ENCODE results near the gene RTL1. TPM values are rescaled to one million over a fixed set of nuclear protein-coding genes. Genes with fewer than 3 reads are reported as not detected.

The RTL1 gene
- total RNA-seq, 2 donors from 2014 or later, result not detected

DNA sequence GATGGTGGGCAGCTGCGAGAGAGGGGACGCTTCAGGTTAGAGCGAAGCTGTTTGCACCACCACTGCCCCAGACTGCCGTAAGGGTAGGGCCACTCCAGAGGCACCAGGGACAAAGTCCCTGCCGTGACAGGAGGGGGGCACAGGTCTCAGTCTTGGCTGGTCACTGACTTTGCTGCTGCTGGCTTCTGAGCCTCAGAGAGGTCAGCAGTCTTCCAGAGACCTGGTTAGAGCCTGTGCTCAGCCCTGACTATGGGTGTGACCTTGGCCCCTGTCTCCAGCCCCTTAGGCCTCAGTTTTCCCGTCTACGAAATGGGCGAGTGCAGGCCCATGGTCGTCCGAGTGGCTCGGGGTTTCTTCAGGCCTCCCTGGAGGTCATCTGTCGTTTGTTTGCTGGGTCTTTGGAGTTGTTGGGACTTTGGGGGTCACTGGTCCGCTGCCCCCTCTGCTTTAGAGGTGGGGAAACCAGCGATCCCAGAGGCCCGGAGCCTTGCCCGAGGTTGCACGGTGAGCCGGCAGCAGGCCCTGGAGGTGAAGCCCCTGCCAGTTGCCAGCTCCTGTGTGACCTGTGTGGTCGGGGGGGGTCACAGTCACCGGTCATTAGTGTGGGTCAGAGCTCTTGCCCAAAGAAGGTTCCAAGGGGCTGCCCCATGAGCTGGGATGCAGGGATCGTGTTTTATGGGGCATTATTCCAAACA lies 62.3 kb downstream of the RTL1 start:
- ATAC-seq, result no peak
- intact Hi-C loops (cut with DNase I), result no loop called here
- no peak for DNase-seq

DNA sequence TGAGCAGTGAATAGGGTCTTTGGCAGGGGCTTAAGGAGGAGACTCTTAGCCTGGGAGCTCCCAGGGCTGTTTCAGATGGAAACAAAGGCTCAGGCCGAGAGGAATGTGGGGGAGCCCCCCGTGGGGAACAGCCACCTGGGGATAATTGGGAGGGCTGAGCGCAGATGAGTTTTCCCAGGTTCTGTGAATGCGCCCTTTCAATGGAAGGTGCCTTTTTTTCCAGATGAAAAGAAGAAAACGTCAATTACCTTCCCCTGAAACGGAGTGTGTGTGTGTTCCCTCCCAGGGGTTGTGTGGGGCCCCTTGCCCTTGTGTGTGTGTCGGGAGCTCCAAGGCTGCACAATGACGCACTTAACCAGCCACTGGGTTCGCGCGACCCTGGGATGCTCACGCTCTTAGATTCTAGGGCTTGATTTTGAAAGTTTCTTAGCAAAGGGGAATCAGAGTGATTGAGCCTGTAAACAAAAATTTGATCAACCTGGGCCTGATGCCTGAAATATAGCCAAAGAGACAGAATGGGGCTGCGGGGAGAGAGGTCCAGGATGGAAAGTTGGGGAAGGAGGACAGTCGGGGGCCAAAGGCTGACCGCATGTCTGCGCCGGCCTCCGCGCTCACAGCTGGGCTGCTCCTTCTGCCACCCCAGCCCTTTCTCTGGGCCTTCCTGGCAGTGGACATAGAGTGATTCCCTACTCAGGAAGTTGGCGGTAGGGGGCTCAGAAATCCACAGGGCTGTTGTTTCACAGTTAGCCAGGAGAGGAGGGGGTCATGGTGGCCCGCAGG lies 63.0 kb downstream of the RTL1 start:
- ATAC-seq, result no peak
- intact Hi-C loops (cut with DNase I), result no loop called here
- DNase-seq, result no peak

DNA sequence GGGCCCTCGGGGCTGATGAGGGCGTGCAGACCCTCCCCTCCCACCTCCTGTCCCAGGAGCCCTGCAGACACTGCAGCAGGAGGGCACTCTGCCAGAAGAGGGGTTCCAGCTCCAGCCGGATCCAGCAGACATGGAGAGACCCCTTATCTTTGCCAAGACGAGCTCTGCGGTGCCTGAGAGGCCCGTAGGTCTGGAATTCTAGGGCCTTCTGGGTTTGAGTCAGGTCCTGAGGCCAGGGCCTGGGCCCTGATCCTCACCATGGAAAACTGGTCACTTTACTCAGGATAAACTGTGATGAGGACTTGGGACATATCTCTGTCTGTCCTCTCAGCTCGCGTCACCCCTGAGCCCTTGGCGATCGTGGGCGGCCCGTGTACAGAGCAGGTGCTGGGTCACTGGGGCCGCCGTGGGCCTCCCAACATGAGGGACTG lies 63.8 kb downstream of the RTL1 start:
- intact Hi-C loops (cut with DNase I), result no loop called here
- DNase-seq (no peak), ATAC-seq (no peak)

DNA sequence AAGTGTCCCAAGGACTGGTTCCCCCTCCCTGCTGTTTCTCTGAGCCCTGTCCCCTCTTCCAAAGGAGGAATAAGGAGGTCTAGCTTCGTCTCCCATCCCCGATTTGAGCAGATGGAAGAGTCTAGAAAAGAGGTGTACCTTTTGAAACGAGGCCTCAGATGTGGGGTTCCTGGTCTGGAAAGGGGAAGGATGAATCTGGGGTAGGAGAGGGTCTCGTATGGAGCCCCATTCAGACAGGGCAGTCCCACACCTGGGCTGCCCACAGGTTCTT lies 64.3 kb downstream of the RTL1 start:
- no peak for DNase-seq
- intact Hi-C loops (cut with DNase I), result no loop called here
- no peak for ATAC-seq

DNA sequence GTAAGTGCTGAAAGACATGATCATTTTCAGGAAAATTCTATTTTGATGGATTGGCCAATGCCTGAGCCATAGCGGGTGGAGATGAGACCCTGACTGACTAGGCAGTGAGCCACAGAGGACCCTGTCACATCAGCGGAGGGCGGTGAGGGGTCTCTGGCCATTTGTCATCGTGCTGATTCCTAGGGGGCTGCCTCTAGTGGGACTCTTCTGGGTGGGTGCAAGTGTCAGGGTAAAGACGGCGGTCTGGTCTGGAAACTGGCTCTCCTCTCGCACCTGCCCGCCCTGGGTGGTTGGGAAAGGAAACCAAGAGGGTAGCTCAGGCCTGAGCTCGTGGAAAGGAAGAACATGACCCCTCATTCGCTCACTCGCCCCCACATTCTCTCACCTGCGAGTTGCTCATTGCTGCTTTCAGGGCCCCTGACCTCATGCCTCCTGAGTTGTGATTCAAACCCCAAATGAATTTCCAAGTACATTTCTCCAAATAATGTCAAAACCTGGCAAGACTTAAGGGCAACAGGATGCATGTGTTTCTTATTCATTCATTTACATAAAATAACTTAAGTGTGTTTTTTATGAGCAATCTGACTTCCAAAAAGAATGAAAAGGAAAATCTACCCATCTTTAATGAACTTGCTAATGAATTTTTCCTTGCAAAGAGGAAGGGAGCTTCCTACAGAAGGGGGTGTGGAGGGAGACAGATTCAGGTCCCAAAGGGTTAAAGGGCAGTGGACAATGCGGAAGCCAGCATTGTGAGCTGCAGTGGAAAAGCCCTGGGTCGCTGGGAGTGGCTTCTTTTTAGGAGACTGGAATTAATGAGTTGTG lies 64.8 kb downstream of the RTL1 start:
- intact Hi-C loops (cut with DNase I), result no loop called here
- no peak for DNase-seq
- no peak for ATAC-seq

DNA sequence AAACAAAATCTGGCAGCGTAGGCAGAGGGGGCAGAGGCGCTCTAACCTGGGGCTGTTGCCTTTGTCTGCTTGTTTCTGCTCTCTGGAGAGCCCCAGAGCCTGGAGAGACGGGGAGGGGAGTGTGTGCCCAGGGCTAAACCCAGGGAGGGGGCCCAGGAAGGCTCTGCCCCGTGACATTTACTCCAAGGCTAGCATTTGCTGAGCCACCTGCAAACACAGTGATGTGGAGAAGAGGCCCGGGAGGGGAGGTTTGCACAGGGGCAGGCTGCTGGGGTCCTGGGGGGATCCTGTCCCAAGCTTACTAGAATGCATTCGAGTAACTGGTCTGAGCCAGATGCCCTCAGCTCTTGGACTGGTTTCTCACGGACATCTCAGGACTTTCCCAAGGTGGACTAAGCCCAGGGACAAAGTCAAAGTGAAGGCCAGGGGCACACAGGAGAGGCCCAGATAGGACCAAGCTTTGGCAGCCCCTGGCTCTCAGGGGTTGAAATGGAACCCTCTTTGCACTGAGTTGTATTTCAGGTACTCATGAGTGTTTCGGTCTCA lies 65.6 kb downstream of the RTL1 start:
- ATAC-seq (no peak), DNase-seq (no peak)
- intact Hi-C loops (cut with DNase I), result no loop called here

DNA sequence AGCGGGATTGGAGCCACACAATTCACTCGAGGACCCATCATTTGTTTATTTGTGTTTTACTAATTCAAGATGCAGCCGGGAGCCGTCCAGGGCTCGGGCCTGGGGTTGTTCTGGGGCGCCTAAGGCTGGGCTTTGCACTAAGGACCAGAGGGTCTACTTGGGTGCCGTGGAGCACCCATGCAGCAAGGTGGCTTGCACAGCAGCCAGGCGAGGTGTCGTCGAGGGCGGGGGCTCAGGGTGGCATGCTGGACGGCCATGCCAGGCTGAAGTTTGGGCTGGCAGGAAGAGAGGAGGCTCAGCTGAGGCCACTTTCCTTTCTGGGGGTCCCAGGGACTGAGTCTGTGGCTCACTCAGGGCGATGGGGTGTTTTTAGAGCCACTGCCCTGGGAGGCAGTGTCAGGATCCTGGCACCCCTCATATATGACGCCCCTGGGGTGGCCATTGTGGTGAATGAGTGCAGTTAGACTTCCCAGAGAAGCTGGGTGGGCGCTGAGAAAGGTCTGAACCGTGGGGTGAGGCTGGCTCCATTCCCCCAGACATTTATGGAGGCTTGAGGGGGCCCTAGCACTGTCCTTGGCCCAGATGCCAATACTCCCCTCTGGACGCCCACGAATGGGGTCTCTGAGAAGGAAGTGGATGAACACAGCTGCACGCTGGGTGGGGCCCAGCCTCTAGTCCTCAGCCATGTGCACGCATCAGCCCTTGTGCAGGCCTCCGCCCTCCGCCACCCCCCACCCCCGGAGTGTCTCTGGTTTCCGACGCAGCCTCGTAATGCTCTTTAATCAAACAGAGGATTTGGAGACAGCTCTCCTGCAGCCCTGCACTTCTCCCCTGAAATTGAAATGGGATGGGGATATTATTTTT lies 66.3 kb downstream of the RTL1 start:
- DNase-seq, result no peak
- no peak for ATAC-seq
- intact Hi-C loops (cut with DNase I), result no loop called here

DNA sequence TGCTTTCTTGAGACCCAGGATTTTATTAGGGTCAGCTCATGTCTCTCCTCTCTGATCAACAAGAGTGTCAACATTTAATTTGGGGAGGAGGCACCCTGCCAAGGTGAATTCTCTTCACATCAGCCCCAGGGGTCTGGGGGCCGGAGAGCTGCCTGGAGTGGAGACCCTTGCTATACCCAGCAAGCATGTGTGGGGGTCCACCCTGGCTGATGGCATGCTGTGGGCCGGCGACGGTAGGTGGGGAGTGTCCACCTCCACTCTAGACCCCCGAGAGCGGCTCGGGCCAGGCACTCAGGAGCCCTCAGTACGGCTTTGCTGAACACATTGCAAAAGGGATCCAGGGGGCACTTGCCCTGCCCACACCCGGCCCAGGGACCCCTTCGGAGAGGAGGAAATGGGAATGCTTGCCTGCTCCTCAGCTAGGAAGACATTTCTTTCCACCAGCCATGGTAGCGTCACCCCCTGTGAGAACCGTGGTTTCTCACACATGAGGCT lies 67.2 kb downstream of the RTL1 start:
- ATAC-seq, result no peak
- intact Hi-C loops (cut with DNase I), result no loop called here

DNA sequence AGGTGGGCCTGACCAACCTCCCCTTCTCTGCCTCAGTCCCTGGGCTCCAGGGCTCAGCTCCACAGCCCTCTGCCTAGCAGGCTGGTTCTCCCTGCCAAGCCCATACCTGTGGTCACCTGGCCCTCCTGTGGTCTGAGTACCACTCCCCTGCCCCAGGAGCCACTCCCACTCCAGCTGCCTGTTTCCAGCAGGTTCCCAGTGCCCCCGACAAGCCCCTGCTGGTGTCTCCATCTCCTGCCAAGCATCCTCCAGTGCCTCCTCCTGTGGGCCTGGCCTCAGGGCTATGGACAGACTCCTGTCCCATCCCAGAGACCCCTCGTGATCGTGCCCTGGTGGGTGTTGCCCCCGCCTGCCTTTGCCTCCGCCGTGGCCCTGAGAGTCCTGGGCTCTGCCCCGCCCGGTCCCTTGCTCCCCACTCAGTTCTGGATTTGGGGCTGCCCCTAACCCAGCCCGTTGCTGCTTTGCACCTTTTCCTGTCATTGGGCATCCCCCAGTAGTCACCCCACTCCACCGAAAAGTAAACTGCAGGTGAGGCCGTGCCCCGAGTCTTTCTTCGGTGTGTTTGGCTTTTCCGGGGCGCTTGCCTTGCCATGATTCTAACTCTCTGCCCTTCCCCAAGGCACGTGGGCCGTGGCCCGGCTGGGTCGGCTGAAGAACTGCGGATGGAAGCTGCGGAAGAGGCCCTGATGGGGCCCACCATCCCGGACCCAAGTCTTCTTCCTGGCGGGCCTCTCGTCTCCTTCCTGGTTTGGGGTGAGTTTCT lies 67.8 kb downstream of the RTL1 start:
- no peak for DNase-seq
- intact Hi-C loops (cut with DNase I), result no loop called here
- ATAC-seq, result no peak

More for the DNA sequence above, 67.2 kb downstream of the RTL1 start:
- no peak for DNase-seq

DNA sequence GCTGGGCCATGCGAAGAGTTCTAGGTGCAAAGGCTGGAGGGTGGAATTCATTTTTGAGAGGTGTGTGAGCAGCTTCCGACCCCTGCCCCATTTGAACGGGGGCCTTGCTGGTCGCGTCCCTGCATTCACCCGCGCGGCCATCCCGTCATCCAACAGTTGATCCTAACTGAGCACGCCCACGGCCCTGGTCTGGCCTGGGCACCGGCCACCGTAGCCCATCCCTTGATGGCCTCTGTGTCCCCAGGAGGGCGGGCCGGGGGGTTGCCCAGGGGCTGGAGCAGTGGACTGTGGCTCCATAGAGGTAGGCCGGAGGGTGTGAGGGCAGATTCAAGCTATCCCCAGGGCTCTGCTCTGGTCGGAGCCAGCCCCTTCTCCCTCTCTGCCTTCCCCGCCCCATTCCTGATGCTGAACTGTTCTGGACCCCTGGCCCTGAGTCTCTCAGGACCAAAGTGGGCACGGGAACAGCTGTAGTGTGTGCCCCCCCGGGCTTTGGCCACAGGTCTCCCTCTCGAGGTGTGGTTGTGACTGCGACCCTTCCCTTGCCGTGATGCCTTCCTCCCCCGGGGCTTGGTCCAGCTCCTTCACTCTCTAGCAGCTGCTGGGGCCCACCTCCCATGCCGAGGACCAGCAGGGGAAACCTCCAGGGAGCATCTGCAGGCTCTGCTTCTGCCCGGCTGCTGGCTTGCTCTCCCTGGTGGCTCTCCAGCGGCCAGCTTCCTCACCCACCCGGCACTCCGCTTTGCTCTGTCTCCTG lies 68.6 kb downstream of the RTL1 start:
- ATAC-seq, result no peak
- no peak for DNase-seq
- intact Hi-C loops (cut with DNase I), result no loop called here

DNA sequence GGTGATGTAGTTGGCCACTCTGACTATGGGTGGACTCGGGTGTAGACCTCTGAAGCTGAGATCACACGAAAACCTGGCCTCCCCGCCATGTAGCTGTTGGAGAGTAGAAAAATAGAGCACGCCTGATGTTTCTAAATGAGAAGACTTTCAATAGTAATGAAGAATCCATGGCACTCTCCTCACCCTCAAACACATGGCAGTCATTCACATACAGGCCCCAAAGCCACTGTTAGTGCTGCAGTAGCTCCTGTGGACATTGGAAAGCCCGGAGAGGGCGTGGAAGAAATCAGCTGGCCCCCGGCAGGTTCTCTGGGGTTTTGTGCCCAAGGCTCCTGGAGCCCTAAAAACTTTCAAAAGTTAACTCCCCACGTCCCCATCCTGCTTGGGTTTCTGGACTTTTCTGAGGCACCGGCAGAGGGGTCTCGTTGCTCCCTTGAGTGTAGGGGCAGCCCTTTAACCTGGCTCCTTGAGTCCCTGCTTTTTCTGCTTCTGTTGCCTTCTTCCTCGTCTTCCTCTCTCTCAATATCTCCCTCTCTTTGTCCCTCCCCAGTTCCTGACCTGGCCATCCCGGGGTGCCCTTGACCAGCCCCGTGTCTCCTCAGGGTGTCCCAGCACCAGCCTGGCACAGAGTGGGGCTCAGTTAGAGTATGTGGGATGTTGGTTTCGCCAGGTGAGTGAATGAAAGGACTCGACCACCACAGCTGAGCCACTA lies 69.3 kb downstream of the RTL1 start:
- ATAC-seq, result no peak
- DNase-seq, result no peak
- intact Hi-C loops (cut with DNase I), result no loop called here

DNA sequence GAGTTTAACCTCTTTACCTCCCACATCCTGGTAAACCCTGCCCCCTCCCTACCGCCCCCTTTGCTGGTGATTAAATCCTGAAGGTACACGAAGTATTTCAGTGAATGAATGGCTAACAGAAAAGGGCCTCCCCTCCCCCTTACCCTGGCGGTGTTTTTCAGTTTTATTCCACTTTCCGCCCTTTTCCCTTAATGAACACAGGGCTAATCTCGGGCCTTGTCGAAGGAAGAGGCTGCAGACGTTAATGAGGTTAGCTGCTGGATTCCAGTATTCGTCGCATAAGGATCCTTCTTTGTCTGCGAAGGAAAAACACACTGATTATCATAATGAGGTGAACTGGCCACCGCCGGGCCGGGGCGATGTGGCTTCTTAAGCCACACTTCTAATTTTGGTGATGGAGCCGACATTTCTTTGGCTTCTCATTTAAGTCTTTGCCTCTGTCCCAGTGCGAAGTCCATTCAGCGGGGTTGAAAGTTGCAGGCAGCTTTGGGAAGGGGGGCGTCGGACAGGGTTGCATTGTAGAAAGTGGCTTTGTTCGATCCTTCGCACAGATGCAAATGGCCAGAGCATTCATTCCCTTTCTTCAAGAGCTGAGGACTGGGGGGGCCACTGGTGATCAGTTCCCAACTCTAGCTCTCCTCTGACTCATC lies 71.1 kb downstream of the RTL1 start:
- no peak for DNase-seq
- ATAC-seq, result no peak
- intact Hi-C loops (cut with DNase I), result no loop called here

DNA sequence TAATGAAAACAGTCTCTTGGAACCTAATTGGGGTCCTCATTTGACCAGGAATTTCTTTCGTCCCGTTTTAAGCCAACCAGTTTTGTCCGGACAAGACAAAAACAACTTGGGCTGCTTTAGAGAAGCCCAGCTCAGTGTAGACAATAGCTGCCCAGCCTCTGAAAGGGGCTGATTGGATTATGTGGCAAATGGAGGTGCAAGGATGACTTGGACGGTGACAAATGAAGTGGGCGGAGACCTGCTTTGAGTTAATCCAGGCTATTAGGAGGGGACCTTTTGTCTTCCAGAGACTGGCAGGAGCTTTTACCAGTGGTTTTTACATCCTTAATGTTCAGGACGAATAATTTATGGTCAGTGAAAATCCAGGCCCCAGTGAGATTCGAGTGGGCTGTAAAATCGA lies 72.8 kb downstream of the RTL1 start:
- no peak for ATAC-seq
- intact Hi-C loops (cut with DNase I), result no loop called here
- DNase-seq, result no peak
